ENCODE data around the gene MRPS34.

MRPS34 gene

DNA sequence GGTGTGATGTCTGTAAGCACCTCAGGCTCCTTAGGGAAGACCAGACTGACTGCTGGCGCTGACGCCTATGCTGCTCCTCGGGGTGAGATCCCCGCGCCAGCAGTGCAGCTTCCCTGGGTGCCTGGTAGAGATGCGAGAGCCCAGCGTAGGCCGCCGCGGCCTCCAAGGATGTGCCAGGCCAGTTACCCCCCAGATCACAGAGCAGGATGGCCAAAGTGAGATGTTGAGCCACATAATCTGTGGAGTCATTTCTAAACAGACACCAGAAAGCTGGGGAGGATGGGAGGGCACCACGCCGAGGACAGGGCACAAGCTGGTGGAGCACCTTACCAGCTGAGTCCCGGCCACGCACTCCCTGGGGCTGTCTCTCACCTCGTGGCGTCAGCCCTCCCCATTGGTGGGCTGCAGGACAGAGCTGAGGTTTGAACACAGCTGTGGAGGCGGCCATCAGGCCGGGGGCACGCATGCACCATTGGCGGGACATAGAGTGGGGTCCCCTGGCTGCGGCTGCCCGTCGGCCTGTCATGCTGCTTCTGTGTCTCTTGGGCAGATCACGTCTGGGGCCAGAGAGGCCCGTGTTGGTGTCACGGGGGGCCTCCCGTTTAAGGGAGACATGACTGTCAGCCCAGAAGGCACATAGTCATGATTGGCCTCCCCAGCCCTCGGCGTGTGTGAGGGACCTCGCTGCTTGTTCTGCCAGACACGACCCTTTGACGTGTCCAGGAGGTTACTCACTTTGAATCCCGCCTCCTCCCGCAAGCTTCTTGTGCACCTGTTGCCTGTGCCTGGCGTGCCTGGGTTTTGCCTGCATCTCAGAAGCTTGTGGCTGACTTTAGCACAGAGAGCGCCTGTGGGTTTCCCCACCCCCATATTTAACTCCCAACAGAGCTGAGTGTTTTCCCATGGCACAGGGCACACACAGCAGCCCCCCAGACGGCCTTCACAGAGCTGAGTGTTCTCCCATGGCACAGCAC lies 45.0 kb downstream of the MRPS34 start:
- no peak overlapping the region for H3K4me3 ChIP-seq (ENCODE audit: low read depth, low read length)
- TF ChIP-seq, protein P1, sequence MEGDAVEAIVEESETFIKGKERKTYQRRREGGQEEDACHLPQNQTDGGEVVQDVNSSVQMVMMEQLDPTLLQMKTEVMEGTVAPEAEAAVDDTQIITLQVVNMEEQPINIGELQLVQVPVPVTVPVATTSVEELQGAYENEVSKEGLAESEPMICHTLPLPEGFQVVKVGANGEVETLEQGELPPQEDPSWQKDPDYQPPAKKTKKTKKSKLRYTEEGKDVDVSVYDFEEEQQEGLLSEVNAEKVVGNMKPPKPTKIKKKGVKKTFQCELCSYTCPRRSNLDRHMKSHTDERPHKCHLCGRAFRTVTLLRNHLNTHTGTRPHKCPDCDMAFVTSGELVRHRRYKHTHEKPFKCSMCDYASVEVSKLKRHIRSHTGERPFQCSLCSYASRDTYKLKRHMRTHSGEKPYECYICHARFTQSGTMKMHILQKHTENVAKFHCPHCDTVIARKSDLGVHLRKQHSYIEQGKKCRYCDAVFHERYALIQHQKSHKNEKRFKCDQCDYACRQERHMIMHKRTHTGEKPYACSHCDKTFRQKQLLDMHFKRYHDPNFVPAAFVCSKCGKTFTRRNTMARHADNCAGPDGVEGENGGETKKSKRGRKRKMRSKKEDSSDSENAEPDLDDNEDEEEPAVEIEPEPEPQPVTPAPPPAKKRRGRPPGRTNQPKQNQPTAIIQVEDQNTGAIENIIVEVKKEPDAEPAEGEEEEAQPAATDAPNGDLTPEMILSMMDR (IDR thresholded peaks at IDR 0.05; ENCODE audit: low read depth, low read length) = no peak
- in situ Hi-C loops (cut with HindIII; ENCODE audit: low sequenced_read_pairs) = no loop called here
- DNase-seq (ENCODE audit: low read depth, low spot score) = no peak

DNA sequence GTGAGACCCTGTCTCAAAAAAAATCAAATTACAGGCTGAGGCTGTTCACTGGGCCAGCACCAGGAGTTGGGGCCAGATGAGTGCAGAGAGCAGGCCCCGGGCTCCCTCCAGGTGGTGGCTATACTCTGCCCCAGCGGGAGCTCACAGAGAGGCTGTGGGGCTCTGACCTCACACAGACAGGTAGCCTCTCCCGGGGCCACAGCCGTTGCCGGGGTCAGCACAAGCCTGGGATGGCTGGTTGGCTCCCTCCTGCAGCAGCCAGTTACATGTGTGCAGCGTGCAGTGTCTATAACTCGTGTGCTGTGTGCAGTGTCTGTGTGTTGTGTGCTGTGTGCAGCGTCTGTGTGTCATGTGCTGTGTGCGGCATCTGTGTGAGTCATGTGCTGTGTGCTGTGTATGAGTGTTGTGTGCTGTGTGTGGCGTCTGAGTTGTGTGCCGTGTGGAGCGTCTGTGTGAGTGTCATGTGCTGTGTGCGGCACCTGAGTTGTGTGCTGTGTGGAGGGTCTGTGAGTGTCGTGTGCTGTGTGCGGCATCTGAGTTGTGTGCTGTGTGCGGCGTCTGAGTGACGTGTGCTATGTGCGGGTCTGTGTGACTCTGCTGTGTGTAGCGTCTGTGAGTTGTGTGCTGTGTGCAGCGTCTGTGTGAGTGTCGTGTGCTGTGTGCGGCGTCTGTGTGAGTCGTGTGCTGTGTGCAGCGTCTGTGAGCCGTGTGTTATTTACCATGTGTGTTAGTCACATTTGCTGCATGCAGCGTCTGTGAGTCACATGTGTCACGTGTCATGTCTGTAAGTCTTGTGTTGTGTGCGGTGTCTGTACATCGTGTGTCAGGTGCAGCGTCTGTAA lies 46.1 kb downstream of the MRPS34 start:
- DNase-seq (ENCODE audit: low read depth, low spot score) = no peak
- in situ Hi-C loops (cut with HindIII; ENCODE audit: low sequenced_read_pairs) = no loop called here
- TF ChIP-seq, protein P1 (IDR thresholded peaks at IDR 0.05; ENCODE audit: low read depth, low read length) = no peak
- no peak overlapping the region for H3K4me3 ChIP-seq (ENCODE audit: low read depth, low read length)

DNA sequence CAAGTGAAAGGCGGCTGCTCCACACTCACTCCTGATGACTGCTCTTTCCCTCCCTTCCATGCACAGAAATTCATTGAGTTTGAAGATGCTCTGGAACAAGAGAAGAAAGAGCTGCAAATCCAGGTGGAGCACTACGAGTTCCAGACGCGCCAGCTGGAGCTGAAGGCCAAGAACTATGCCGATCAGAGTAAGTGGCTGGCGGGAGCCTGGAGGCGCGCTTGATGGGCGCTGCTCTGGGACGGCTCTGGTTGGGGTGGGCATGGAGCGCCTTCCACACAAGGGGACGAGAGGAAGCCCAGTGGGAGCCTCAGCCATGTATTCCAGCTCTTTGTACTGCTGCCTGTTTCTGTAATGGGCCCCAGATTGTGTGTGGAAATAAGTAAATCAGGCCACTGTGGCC lies 48.4 kb downstream of the MRPS34 start:
- DNase-seq (ENCODE audit: low read depth, low spot score) = no peak
- TF ChIP-seq, protein P1 (IDR thresholded peaks at IDR 0.05; ENCODE audit: low read depth, low read length) = no peak
- H3K4me3 ChIP-seq (ENCODE audit: low read depth, low read length) = no peak overlapping the region
- in situ Hi-C loops (cut with HindIII; ENCODE audit: low sequenced_read_pairs) = no loop called here

DNA sequence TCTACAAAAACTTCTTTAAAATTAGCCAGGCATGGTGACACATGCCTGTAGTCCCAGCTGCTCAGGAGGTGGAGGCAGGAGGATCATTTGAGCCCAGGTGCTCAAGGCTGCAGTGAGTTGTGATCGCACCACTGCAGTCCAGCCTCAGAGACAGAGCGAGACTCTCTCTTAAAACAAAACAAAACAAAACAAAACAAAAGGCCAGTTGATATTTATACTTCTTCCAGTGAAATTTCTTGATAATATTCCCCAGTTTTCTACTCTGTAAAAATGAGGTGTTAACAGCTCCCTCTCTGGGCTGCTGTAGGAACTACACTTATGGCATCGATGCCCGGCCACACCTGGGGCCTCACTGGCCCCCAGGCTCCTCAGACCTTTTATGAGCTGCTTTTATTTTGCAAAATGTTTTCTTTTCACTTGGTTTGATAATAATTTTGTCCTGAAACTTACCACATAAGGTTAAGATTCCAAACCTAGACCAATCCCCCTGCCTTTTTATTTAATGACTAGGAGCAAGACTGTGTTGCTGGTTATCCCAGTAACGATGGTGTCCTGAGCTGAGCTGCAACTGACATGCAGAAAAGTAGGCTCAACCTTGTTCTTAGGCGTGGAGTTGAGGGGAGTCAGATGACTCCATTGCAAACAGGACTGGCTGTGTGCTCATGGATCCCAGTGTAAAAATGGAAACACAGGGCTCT lies 49.3 kb downstream of the MRPS34 start:
- H3K4me3 ChIP-seq (ENCODE audit: low read depth, low read length) = no peak overlapping the region
- DNase-seq (ENCODE audit: low read depth, low spot score) = peak; percentile 50
- TF ChIP-seq, protein P1 (IDR thresholded peaks at IDR 0.05; ENCODE audit: low read depth, low read length) = peak; percentile 81
- in situ Hi-C loops (cut with HindIII; ENCODE audit: low sequenced_read_pairs) = no loop called here
